H4 (cell line): ENCODE data around the gene PRKAG2. TPM values are rescaled to one million over a fixed set of nuclear protein-coding genes. Genes with fewer than 3 reads are reported as not detected.

Experiments used
- DNase-seq: peaks from one replicate; pipeline ENCODE4 v3.0.0-alpha.2; 2015; ENCODE audit warnings: low spot score
- total RNA-seq: library from RNA; depleted of rRNA; stranded (reverse); fragments of >200 nt; shearing (Covaris generic); gene quantifications from 2 replicates; pipeline ENCODE4 v1.2.3, GENCODE V29; 2014

Gene PRKAG2
- total RNA-seq, 1 experiment from 2014 or later = 7.3 TPM

- DNase-seq = no peak
Measured at GRCh38 chr7:151624246-151624928, 252.5 kb downstream of the PRKAG2 start.

- DNase-seq = no peak
Measured at GRCh38 chr7:151623766-151624165, 253.1 kb downstream of the PRKAG2 start.

GRCh38 chr7:151621961-151622360 lies 255.0 kb downstream of the PRKAG2 start:
- DNase-seq = no peak

GRCh38 chr7:151616443-151617213 lies 260.3 kb downstream of the PRKAG2 start:
- DNase-seq = no peak

- DNase-seq = no peak
Measured at GRCh38 chr7:151615784-151616183, 261.1 kb downstream of the PRKAG2 start.

GRCh38 chr7:151615058-151615457 lies 261.9 kb downstream of the PRKAG2 start:
- DNase-seq = no peak

GRCh38 chr7:151614019-151614418 lies 262.9 kb downstream of the PRKAG2 start:
- DNase-seq = no peak

GRCh38 chr7:151611878-151612277 lies 265.0 kb downstream of the PRKAG2 start:
- no peak for DNase-seq

- no peak for DNase-seq
Measured at GRCh38 chr7:151611041-151611440, 265.9 kb downstream of the PRKAG2 start.

GRCh38 chr7:151608031-151608551 lies 268.8 kb downstream of the PRKAG2 start:
- no peak for DNase-seq

GRCh38 chr7:151607464-151607867 lies 269.4 kb downstream of the PRKAG2 start:
- peak; percentile 30 for DNase-seq

GRCh38 chr7:151603951-151604350 lies 273.0 kb downstream of the PRKAG2 start:
- no peak for DNase-seq

GRCh38 chr7:151601521-151602305 lies 275.2 kb downstream of the PRKAG2 start:
- no peak for DNase-seq

- no peak for DNase-seq
Measured at GRCh38 chr7:151600331-151600730, 276.6 kb downstream of the PRKAG2 start.

- DNase-seq = peak; percentile 80
Measured at GRCh38 chr7:151599401-151600227, 277.3 kb downstream of the PRKAG2 start.

GRCh38 chr7:151597541-151598444 lies 279.1 kb downstream of the PRKAG2 start:
- peak; percentile 49 for DNase-seq

- DNase-seq = no peak
Measured at GRCh38 chr7:151595702-151596350, 281.1 kb downstream of the PRKAG2 start.

GRCh38 chr7:151592868-151593486 lies 283.9 kb downstream of the PRKAG2 start:
- peak; percentile 63 for DNase-seq

- DNase-seq = no peak
Measured at GRCh38 chr7:151592330-151592729, 284.6 kb downstream of the PRKAG2 start.
